ENCODE measurements around the gene PCLO.
"Not testable (repeated sequence)": the region's sequence is repeated elsewhere in the genome, so short reads cannot be mapped to it uniquely, and the experiment has no call there.

PCLO gene

DNA sequence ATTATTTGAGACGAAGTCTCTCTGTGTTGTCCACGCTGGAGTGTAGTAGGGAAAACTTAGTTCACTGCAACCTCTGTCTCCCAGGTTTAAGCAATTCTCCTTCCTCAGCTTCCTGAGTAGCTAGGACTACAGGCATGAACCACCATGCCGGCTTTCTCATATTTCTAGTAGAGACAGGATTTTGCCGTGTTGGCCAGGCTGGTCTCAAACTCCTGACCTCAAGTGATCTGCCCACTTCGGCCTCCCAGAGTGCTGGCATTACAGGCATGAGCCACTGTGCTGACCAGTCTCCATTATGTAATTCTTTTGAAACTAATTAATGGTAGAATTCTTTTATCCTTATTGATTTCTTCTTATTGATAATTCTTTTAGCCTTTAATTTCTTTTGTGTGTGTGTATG lies 32.5 kb downstream of the PCLO start:
- DNase-seq = no peak

DNA sequence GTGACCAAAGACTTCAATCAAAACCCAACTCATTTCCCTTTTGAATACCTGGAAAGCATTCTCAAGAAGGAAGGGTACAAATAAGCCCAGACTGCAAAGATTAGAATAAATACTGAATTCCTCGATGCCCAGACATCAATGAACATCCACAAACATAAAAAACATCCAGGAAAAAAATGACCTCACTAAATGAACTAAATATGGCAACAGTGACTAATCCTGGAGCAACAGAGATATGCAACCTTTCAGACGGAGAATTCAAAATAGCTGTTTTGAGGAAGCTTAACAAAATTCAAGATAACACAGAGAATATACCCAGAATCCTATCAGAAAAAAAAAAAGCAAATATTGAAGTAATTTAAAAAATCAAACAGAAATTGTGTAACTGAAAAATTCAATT lies 43.2 kb downstream of the PCLO start:
- DNase-seq = no peak

- no peak for DNase-seq
These were observed 43.7 kb downstream of the PCLO start for GRCh38 chr7:83119026-83119382.

- no peak for DNase-seq
These were observed 44.2 kb downstream of the PCLO start for GRCh38 chr7:83118347-83119025.

DNA sequence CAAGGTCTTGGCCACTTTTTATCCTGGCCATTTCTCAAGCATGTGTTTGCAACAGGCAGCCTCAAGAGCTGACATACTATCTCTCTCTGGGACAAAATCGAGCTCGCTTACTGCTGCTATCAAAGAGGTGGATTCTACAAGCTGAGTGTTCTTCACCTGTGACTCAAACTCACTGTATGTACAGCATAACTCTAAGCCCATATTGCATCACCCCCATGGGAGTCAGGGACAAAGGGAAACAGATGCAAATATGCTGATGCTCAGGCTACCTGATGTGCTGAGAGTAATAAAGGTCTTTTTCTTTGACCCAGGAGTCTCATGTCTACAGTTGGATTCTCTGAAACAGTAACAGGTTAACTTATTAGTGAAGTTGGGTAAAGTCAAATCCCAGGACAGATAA lies 45.2 kb downstream of the PCLO start:
- DNase-seq = no peak

GRCh38 chr7:83111391-83111790 lies 51.3 kb downstream of the PCLO start:
- no peak for DNase-seq

DNA sequence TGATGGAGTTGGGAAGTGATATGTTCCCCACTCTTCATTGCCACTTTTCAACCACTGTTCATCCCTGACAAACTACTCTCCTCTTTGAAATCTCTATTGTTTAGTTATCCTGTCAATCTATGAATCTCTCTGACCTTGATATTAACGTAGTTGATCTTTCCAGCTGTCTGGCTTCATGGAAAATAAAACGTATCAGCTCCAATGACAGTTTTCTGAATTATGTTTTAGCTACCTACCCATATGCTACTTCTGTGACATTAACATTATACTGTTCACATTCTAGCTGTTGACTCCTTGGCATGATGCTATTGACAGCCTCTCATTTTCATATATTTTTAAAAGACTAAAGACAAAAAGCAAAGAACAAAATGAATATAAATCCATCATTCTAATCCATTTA lies 53.3 kb downstream of the PCLO start:
- no peak for DNase-seq

DNA sequence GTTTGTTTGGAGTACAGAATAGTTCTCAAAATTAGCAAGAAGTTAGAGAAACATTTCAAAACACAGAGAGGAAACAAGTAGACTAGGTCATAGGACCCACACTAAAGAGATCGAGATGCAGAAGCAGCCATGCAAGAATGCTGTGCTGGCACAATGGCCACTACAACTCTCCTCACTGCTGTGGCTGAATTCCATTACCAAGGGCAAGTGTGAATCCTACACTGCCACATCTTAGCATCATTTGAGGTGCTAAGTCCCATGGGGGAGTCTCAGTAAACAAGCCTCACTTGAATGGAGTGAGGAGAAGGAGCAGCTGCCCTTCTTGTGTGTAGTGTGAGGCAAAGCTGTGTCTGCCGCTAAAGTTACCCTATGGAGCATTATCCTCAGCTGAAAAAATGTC lies 56.7 kb downstream of the PCLO start:
- no peak for DNase-seq

GRCh38 chr7:83105063-83105462 lies 57.6 kb downstream of the PCLO start:
- DNase-seq = no peak

DNA sequence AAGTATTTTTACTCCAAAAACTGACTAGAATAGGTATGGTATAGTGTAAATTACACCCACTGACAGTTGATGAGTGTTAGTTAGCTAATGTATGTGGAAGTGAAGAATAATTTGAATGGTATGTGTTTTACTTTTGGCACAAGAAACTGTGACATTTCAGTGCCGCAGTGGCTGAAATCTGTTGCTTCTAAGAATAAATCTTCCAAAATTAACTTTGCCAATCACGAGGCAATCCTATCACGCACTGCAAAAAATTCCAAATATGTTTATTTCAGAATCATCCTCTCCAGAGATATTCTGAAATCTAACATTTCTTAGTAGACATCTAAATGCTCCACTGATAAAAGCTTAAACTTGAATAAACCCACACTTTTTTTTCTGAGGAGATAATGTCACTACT lies 61.2 kb downstream of the PCLO start:
- no peak for DNase-seq

GRCh38 chr7:83096065-83096580 lies 66.6 kb downstream of the PCLO start:
- no peak for DNase-seq

GRCh38 chr7:83085299-83085698 lies 77.4 kb downstream of the PCLO start:
- no peak for DNase-seq

GRCh38 chr7:83079879-83080278 lies 82.8 kb downstream of the PCLO start:
- not testable (repeated sequence) for DNase-seq

DNA sequence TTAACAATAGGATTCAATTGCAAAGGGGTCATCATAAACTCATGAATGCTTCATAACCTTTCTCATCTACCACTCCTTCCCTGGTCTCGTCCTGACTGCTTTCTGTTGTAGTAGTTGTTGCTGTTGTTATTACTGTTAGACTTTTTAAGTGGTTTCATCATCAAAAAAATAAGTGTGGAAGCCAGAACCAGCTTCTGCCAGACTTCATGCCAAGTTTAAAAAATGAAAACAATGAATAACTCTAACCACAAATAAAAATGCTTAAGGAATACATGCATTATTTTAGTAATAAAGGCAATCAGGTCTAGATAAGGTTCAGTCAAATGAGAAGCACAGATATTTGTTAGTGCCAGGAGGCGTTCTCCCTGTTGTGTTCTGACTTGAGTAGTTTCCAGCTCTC lies 85.4 kb downstream of the PCLO start:
- no peak for DNase-seq

DNA sequence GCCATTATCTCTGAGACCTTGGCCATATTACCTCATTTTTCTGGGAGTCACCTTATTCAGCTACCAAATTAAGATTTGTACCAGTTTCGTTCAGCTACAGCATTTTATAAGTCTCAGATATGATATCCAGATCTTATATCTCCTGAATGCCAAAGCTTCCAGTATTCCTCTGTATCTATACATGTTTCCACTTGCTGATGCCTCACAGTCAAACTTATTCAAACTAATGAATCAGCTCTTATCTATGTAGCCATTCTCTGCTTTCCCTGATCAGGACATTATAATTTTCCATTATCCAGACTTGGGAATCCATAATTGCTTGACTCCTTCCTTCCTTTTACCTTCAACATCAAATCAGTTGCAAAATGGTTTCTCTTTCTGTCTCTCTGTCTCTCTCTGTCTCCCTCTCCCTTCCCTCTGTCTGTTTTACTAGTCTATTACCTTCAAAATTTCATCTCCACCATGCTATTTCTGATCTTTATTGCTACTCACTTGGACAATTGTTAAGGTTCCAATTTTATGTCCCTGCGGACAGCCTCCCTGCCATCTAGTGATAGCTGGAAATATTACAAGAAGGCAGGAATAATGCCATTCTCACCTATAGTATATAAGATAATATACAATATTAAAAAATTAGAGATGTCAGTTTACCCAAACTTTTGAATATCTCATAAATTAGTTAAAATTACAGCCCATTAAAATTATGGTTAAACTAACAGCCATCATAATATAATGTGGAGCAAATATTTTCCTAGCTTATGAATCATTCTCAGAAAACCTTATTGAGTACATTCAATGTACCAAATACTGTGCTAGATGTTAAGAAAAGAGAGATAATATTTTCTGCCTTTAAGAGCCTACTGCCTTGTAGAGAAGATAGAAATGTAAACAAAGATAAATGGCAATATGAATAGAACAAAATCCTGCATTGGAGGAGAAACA lies 89.8 kb downstream of the PCLO start:
- no peak for DNase-seq

GRCh38 chr7:83065714-83066113 lies 97.0 kb downstream of the PCLO start:
- no peak for DNase-seq

DNA sequence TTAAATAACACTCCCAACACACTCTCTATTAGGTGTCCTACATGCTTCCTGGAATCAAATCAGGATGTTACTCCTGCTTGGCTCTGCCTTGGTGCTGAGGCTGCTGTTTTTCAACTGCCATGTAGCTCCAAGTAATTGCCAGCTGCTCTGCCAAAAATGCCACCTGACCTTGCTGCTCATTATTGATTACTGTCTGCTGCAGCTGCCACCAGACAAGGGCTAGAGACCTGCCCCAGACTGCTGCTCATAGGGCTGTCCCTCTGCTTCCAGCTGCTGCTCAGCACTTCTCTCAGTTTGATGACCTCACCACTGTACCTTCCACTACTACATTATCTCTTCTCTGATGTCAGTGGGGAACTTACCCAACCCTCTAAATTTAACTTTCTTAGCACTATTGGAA lies 102.5 kb downstream of the PCLO start:
- no peak for DNase-seq

DNA sequence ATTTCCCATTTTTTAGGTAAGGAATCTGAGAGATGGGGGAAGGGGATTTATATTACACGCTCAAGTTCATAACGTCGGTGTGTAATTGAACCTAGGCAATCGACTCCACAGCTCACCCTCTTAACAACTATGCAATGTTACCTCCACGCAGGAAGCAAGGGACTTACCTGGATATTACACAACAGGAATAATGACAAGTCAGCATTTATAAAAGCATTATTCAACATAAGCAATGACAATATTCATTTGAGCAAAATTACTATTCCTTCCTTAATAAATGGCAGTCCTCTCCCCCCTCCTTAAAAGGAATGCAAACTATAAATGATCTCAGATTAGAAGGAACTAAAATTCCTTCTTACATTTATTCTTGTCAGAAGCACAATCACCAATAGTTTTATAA lies 104.0 kb downstream of the PCLO start:
- no peak for DNase-seq

- DNase-seq = no peak
These were observed 107.5 kb downstream of the PCLO start for GRCh38 chr7:83055197-83055596.

GRCh38 chr7:83054472-83054871 lies 108.2 kb downstream of the PCLO start:
- no peak for DNase-seq

- no peak for DNase-seq
These were observed 108.7 kb downstream of the PCLO start for GRCh38 chr7:83053965-83054364.

DNA sequence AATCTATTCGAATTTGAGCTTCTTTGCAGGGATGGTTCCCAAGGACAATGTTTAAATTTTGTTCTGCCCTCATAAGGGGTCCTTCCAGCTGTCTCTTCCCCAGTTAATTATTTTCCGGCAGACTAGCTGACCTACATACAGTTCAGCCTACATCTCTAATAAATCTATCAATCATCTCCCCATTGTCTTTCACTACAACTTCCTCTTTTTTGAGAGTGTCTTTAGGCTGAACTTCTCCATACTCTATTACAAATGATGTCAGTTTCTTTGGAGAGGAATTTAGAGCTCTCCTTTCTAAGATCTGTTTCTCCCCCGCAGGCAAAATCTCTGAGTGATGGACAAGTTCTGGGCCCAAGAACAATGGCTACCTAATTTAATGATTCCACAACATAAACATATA lies 122.2 kb downstream of the PCLO start:
- no peak for DNase-seq

- DNase-seq = no peak
These were observed 123.9 kb downstream of the PCLO start for GRCh38 chr7:83038787-83039186.

DNA sequence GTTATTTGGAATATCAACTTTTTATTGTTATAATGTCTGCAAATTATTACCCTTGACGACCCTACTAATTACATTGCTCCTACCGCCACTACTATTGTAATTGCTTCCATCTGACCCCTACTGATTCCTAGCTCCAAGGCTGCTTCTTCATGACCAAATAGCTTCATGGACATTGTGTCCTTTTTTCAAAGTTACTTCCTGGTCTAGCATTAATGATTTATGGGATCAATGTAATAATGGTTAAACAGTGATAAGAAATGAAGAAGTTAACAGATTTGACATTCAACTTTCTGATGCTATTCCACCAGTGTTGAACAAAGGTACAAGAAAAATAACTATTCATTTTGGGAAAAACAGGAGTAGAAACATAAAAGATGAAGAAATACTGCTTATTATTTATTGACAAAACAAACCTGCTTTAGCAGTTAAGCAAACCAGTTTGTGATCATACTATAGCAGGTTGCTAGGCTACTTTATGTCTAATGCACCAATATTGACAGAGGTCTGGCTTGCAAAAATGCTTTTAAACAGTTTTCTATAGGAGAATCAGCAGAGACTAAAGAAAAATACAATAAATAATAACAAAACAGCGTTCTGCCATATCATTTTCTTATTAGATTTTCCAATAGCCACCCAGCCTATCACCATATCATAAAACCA lies 125.8 kb downstream of the PCLO start:
- no peak for DNase-seq
